Activated CD4-positive, CD25-positive, alpha-beta regulatory T cell treated with anti-CD3 and anti-CD28 coated beads, Interleukin-2, amount 50 U/mL, for 16 hours (primary cell): ENCODE measurements around the gene RFX6.
"Not testable (repeated sequence)": the region's sequence is repeated elsewhere in the genome, so short reads cannot be mapped to it uniquely, and the experiment has no call there.

ENCODE experiments used
- DNase-seq: peaks from one replicate; pipeline ENCODE4 v3.0.0-alpha.2; 2020; ENCODE audit warnings: low read depth, low spot score

RFX6 gene, protein sequence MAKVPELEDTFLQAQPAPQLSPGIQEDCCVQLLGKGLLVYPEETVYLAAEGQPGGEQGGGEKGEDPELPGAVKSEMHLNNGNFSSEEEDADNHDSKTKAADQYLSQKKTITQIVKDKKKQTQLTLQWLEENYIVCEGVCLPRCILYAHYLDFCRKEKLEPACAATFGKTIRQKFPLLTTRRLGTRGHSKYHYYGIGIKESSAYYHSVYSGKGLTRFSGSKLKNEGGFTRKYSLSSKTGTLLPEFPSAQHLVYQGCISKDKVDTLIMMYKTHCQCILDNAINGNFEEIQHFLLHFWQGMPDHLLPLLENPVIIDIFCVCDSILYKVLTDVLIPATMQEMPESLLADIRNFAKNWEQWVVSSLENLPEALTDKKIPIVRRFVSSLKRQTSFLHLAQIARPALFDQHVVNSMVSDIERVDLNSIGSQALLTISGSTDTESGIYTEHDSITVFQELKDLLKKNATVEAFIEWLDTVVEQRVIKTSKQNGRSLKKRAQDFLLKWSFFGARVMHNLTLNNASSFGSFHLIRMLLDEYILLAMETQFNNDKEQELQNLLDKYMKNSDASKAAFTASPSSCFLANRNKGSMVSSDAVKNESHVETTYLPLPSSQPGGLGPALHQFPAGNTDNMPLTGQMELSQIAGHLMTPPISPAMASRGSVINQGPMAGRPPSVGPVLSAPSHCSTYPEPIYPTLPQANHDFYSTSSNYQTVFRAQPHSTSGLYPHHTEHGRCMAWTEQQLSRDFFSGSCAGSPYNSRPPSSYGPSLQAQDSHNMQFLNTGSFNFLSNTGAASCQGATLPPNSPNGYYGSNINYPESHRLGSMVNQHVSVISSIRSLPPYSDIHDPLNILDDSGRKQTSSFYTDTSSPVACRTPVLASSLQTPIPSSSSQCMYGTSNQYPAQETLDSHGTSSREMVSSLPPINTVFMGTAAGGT

DNA sequence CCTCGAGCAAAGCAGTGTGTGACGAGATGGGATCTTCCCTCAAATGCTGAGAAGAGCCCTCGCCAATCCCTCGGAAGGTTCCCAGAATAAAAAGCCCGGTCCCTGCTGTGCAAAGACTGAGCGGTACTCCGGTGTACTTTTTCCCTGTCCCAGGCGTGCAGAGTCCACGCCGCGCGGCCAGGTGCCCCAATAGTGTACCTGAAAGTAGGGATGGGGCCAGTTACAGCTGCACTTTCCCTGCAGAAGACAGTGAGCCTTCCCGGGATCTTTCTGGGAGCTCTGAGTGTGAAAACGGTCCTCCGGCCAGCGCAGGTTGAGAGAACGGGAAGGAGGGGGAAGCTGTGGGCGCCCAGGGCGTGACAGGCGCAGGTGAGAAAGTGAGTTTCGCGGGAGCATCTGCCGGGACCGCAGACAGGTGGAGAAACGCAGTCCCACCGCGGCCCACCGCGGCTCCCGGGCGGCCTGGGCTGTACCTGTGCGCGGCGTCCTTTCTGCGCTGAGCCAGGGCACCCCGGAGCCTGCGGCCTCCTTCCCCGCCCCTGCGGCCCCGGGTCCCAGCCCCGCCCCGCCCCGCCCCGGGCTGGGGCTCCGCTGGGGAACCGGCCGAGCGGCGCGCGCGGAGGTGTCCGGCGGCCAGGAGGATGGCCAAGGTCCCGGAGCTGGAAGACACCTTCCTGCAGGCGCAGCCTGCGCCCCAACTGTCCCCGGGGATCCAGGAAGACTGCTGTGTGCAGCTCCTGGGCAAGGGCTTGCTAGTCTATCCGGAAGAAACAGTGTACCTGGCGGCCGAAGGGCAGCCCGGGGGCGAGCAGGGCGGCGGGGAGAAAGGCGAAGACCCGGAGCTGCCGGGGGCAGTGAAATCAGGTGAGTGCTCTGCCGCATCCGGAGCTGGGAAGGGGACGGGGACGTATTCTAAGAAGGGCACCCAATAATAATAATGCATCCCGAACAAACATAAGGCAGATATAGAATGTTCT is at the start of gene RFX6:
RFX6 (plus strand) TSS at position 608 of the 977 bp plus-strand sequence; CDS start at position 642, 34 bp downstream.
- no peak for DNase-seq

DNA sequence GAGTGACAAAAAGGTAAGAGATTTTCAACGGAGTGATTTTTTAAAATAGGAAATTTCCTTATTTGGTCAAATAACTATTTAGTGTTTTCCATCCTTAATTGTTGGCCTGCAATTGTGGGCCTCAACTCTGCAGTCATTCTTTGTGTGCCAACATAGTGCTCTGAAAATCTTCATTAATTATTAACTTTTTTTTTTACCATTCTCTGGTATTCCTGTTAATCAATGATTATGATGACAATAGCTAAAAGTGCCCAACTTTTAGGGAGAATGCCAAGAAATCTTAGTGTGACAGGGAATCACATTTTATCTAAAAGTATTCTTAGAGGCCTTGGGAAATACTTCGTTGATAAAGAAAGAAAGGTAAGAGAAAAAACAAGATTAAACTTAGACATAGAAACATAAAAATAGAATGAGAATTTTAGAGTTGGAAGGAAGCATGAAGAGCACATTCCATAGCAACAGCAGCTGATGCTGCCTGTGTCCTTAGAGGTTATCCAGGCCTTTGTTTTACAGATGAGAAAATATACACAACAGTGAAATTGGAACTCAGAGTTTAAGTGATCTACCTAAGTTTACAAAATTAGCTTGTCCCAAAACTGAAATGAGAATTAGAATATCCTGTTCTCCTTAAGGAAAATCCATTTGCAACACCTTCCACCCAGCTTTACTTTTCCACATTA is 49.3 kb upstream of the RFX6 start:
- DNase-seq: no peak

DNA sequence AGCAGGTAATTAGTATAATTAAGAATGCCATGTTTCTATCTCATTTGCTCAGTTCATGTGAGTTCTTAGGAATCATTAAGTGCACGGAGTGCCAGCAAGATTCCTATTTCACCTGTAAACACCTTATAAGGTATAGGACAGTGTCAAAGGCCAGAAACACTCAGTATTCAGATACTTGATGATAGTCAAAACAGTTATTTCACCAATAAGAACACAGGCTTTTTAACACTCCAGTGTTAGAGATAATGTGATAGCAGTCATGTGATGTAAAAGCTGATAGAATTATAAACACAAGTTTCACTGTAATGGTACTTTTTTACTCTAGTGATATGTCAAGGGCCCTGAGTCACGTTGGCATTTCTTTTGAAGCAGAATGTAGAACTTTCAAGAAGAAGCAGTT is 48.1 kb upstream of the RFX6 start, which contains the start of gene GPRC6A:
GPRC6A (minus strand) TSS at position 101 of the 400 bp plus-strand sequence; CDS start at position 31, 70 bp downstream.
- no peak for DNase-seq

GRCh38 chr6:116834526-116834925 is 42.5 kb upstream of the RFX6 start:
- DNase-seq: not testable (repeated sequence)

GRCh38 chr6:116836606-116837342 is 40.3 kb upstream of the RFX6 start:
- DNase-seq: no peak

GRCh38 chr6:116840091-116840490 is 37.0 kb upstream of the RFX6 start:
- no peak for DNase-seq

DNA sequence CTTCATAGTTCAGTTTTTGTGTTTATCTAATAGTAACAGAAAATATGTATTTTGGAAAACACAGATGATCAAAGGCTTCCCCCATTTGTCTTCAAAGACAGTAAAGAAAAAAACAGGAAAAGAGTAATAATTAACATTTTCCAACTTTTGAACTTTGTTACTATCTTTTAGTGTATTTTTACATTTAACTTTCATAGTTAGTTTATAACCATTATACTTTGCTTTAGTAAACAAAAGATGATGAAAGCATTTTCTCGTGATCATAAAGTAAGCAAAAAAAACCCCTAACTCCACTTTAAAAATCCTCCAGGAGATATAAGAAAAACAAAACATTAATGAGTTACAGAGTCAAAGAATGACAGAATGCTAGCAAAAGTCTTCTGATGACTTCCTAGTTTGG is 34.6 kb upstream of the RFX6 start:
- no peak for DNase-seq

DNA sequence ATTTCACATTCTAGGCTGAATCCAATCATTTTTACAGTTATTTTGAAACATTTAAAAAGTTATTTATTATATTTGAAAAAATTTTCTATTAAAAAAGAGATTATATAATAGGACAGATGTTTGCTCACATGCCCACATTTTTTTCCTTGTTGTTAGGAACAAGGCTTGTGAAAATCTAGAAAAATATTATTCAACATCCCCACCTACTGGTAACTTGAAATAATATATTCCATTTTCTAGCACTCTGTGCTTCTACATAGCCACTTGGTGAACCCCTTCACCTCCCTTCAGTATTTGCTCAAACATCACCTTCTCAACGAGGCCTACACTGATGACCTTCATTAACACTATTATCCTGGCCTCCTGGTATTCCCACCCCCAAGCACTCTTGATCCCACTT is 29.8 kb upstream of the RFX6 start:
- no peak for DNase-seq

- DNase-seq: no peak
Observed at GRCh38 chr6:116858060-116858459, 19.0 kb upstream of the RFX6 start.

DNA sequence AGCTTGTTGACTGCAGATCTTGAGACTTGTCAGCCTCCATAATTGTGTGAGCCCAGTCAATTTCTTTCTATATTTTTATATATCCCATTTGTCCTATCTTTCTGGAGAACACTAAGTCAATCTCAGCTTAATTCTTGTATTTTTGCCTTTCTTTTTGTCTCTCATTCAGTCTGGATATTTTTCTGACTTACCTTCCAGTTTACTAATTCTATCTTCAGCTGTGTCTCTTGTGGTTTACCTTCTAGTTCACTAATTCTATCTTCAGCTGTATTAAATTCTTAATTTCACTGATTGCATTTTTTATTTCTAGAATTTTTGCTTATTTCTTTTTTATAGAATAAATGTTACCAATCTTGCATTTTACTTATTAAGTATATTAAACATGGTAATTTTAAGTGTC is 17.8 kb upstream of the RFX6 start:
- DNase-seq: no peak

GRCh38 chr6:116866281-116866871 is 10.7 kb upstream of the RFX6 start:
- DNase-seq: no peak

GRCh38 chr6:116872771-116873170 is 4.3 kb upstream of the RFX6 start:
- DNase-seq: no peak

- DNase-seq: no peak
Observed at GRCh38 chr6:116876107-116876506, 935 bp upstream of the RFX6 start.

DNA sequence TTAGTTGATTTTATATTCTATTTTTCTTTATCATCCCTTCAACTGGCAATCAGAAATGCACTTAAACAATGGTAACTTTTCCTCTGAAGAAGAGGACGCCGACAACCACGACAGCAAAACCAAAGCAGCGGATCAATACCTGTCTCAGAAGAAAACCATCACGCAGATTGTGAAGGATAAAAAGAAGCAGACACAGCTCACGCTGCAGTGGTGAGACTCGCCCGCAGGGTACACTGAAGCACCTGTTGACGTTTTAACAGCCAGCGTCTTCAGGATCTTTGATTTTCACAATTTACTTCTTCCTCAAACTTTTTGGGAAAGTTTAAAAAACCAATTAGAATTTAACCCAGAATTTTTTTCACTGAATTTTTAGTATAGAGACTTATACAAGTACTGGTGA is 701 bp downstream of the RFX6 start:
- no peak for DNase-seq

GRCh38 chr6:116881236-116881635 is 4.2 kb downstream of the RFX6 start:
- no peak for DNase-seq

DNA sequence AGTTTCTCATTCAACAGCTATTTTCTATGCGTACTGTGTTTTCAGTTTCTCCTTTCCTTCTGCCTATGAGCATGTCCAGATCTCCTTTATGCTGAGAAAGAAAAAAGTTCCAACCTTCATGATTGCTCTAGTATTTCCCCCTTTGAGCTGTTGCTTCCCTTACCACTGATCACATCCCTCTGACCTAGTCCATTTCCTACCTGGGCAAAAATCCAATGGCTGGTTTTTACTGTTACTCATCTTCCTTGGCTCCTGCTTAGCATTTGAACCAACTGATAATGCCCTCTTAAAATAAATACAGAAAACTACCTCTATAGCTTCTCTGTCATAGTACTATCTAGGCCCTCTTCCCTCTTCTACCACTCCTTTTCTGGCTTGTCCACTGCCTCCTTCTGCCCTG is 6.0 kb downstream of the RFX6 start:
- no peak for DNase-seq

DNA sequence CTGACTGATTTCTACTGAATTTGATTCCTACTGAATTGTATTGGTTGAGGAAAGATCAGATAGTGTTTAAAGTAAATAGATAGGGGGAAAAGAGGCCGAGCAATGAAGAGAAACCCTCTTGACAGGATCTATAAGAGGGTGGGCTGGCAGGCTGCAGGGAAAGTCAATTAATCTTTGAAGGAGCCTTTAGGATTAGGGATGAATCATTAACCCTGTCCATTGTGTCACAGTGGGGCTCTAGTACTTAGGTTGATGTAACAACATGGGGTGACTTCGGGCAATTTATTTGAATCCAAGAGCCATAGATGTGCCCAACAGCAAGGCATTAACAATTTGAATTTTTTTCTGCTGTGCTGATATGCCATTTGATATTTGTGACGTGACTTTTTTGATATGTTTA is 7.5 kb downstream of the RFX6 start:
- no peak for DNase-seq

DNA sequence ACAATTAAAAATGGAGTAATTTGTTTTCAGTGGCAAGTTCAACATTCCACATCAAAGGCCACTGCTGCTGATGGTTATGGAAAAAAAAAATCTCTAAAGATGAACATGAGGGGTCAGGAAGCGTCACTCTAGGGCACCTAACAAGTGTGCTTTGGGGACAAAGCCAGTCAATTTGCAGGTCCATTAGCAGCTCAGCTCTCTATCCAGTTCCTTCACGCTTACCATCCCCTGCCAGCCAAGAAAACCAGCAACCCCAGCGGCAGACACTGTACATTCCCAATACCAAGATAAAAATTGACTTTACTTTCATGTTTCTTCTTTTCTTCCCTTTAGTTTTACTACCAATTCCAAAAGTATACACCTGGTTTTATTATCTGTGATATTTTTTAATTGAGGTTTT is 10.1 kb downstream of the RFX6 start:
- no peak for DNase-seq

- DNase-seq: no peak
Observed at GRCh38 chr6:116887894-116888293, 10.9 kb downstream of the RFX6 start.
